Jurkat, Clone E6-1 (cell line): ENCODE results near the gene TRIM66. TPM values are rescaled to one million over a fixed set of nuclear protein-coding genes. Genes with fewer than 3 reads are reported as not detected.

Source experiments
- DNase-seq: peaks from one replicate; pipeline ENCODE4 v3.0.0-alpha.2; 2011; ENCODE audit warnings: low read depth, low spot score
- H3K4me3 ChIP-seq: 2 replicates; pipeline ENCODE4 v1.5.1; 2011; ENCODE audit warnings: mild to moderate bottlenecking, low read length, control low read depth, moderate library complexity
- polyA plus RNA-seq: library from polyadenylated mRNA; unstranded; fragments of >200 nt; gene quantifications from one replicate; pipeline ENCODE4 v1.2.1, GENCODE V29; 2012; ENCODE audit warnings: missing spikeins; ENCODE audit not compliant: insufficient read length, insufficient read depth

TRIM66 gene
- polyA plus RNA-seq: 14.6 TPM

- H3K4me3 ChIP-seq: peak within 1 kb of the TSS; percentile 100
- DNase-seq: peak; percentile 91
These were observed at the start of gene TRIM66, which contains the start of gene RPL27A for GRCh38 chr11:8682303-8683114. TSS of gene TRIM66 (minus strand) at chr11:8682665. CDS start at chr11:8672274, 10,391 bp downstream. TSS of gene RPL27A (plus strand) at chr11:8682792. CDS start at chr11:8682814, 22 bp downstream.

GRCh38 chr11:8731647-8732323, 49.3 kb upstream of the TRIM66 start:
- DNase-seq: no peak
- no peak overlapping the region for H3K4me3 ChIP-seq

GRCh38 chr11:8730697-8731020, 48.2 kb upstream of the TRIM66 start:
- DNase-seq: no peak
- H3K4me3 ChIP-seq: no peak overlapping the region

GRCh38 chr11:8729837-8730696, 47.6 kb upstream of the TRIM66 start:
- DNase-seq: no peak
- H3K4me3 ChIP-seq: no peak overlapping the region

GRCh38 chr11:8729067-8729466, 46.6 kb upstream of the TRIM66 start:
- no peak for DNase-seq
- no peak overlapping the region for H3K4me3 ChIP-seq

GRCh38 chr11:8728563-8728962, 46.1 kb upstream of the TRIM66 start:
- DNase-seq: no peak
- H3K4me3 ChIP-seq: no peak overlapping the region

- DNase-seq: no peak
- H3K4me3 ChIP-seq: no peak overlapping the region
These were observed 43.9 kb upstream of the TRIM66 start for GRCh38 chr11:8726395-8726794.

GRCh38 chr11:8724682-8725081, 42.2 kb upstream of the TRIM66 start:
- no peak for DNase-seq
- no peak overlapping the region for H3K4me3 ChIP-seq

- no peak overlapping the region for H3K4me3 ChIP-seq
- no peak for DNase-seq
These were observed 41.2 kb upstream of the TRIM66 start for GRCh38 chr11:8723711-8724110.

GRCh38 chr11:8722809-8723208, 40.3 kb upstream of the TRIM66 start:
- H3K4me3 ChIP-seq: no peak overlapping the region
- DNase-seq: no peak

- DNase-seq: no peak
- no peak overlapping the region for H3K4me3 ChIP-seq
These were observed 39.4 kb upstream of the TRIM66 start for GRCh38 chr11:8721609-8722500.

- no peak overlapping the region for H3K4me3 ChIP-seq
- DNase-seq: no peak
These were observed 38.6 kb upstream of the TRIM66 start for GRCh38 chr11:8720868-8721608.

GRCh38 chr11:8720352-8720751, 37.9 kb upstream of the TRIM66 start:
- H3K4me3 ChIP-seq: no peak overlapping the region
- no peak for DNase-seq

GRCh38 chr11:8719721-8720120, 37.3 kb upstream of the TRIM66 start:
- H3K4me3 ChIP-seq: no peak overlapping the region
- no peak for DNase-seq

GRCh38 chr11:8719211-8719649, 36.8 kb upstream of the TRIM66 start:
- no peak for DNase-seq
- no peak overlapping the region for H3K4me3 ChIP-seq

- DNase-seq: no peak
- H3K4me3 ChIP-seq: no peak overlapping the region
These were observed 35.6 kb upstream of the TRIM66 start for GRCh38 chr11:8717876-8718753.

- no peak for DNase-seq
- no peak overlapping the region for H3K4me3 ChIP-seq
These were observed 35.0 kb upstream of the TRIM66 start for GRCh38 chr11:8717544-8717875.
